T-cell (primary cell): ENCODE measurements around the gene MUC15. TPM values are rescaled to one million over a fixed set of nuclear protein-coding genes. Genes with fewer than 3 reads are reported as not detected.

Experiments used
- ATAC-seq, 4 experiments: fragments of 200-7000 bp in 3 of 4; fragments of 150-1000 bp in 1 of 4; cut with Tn5 transposase; replicated peaks in 1 of 4; 1 replicate in 3 of 4; 2 replicates in 1 of 4; pipeline ENCODE4 v1.10.0; 2021; ENCODE audit warnings: moderate library complexity in 3 of 4, mild to moderate bottlenecking in 2 of 4, moderate number of reproducible peaks in 1 of 4
- CTCF ChIA-PET, 2 donors: fragments of 300-600 bp; sonication (Branson Sonifier 250); formaldehyde crosslinking; loops; one replicate each; lab custom pipeline; 2022; ENCODE audit warnings: antibody characterized with exemption in 2 of 2; lab: Charles Lee
- POLR2A ChIA-PET, 2 donors: fragments of 300-600 bp; sonication (Branson Sonifier 250); formaldehyde crosslinking; loops; one replicate each; lab custom pipeline; 2022; ENCODE audit warnings: antibody characterized with exemption in 2 of 2; lab: Charles Lee
- DNase-seq, 35 experiments: peaks; one replicate each; pipeline versions ENCODE4 v3.0.0 to v3.0.0-alpha.2; 2013 to 2023
- H3K27ac ChIP-seq: one replicate; pipeline ENCODE4 v1.5.1; 2013; ENCODE audit warnings: low read length
- H3K27me3 ChIP-seq, 2 experiments: replicated peaks in 1 of 2; 1 replicate in 1 of 2; 2 replicates in 1 of 2; pipeline versions ENCODE4 v1.6.1 to v1.7.0; 2013; ENCODE audit warnings: low read length in 1 of 2, mixed read lengths in 1 of 2; ENCODE audit not compliant: control insufficient read depth in 2 of 2, insufficient read depth in 2 of 2; ENCODE audit errors: extremely low read depth in 1 of 2
- H3K36me3 ChIP-seq, 2 donors: 1 replicate in 1 of 2; 2 replicates in 1 of 2; pipeline versions ENCODE4 v1.6.1 to v1.7.0; 2013; ENCODE audit warnings: low read length in 1 of 2; ENCODE audit not compliant: control insufficient read depth in 2 of 2, insufficient read depth in 1 of 2; ENCODE audit errors: extremely low read depth in 1 of 2
- H3K4me1 ChIP-seq, 2 experiments: 1 replicate in 1 of 2; 2 replicates in 1 of 2; pipeline versions ENCODE4 v1.6.1 to v1.7.0; 2013; ENCODE audit warnings: low read length in 2 of 2, mixed read lengths in 1 of 2; ENCODE audit not compliant: insufficient read depth in 2 of 2, control insufficient read depth in 1 of 2; ENCODE audit errors: extremely low read depth in 1 of 2
- H3K4me3 ChIP-seq, 2 donors: 1 replicate in 1 of 2; 2 replicates in 1 of 2; pipeline versions ENCODE4 v1.5.1 to v1.7.0; 2013; ENCODE audit warnings: mild to moderate bottlenecking in 2 of 2, low read length in 1 of 2, moderate library complexity in 1 of 2; ENCODE audit not compliant: control insufficient read depth in 1 of 2; ENCODE audit errors: extremely low read depth in 1 of 2
- H3K9me3 ChIP-seq: 2 replicates; pipeline ENCODE4 v1.7.0; 2013
- H3K27ac Mint-ChIP-seq, 2 donors: one replicate each; pipeline ENCODE4 v1.8.0; 2020 to 2021; ENCODE audit warnings: mild to moderate bottlenecking in 2 of 2, mixed read lengths in 2 of 2
- H3K27me3 Mint-ChIP-seq, 2 donors: one replicate each; pipeline ENCODE4 v1.8.0; 2021 to 2022; ENCODE audit warnings: mixed read lengths in 2 of 2
- H3K36me3 Mint-ChIP-seq: one replicate; pipeline ENCODE4 v1.8.0; 2021; ENCODE audit warnings: mixed read lengths
- H3K4me1 Mint-ChIP-seq, 3 donors: one replicate each; pipeline ENCODE4 v1.8.0; 2020 to 2022; ENCODE audit warnings: mixed read lengths in 3 of 3, mild to moderate bottlenecking in 1 of 3
- H3K4me3 Mint-ChIP-seq, 3 donors: one replicate each; pipeline ENCODE4 v1.8.0; 2020 to 2022; ENCODE audit warnings: mild to moderate bottlenecking in 3 of 3, mixed read lengths in 3 of 3, moderate library complexity in 3 of 3
- H3K9me3 Mint-ChIP-seq, 3 donors: one replicate each; pipeline ENCODE4 v1.8.0; 2020 to 2022; ENCODE audit warnings: mixed read lengths in 3 of 3
- WGBS: methylation state at CpG from one replicate; pipeline ENCODE4 v1.1.5; 2013; ENCODE audit warnings: missing lambda C conversion rate; ENCODE audit not compliant: insufficient coverage; 5-methylcytosine and 5-hydroxymethylcytosine counted together
- total RNA-seq, 35 experiments: library from RNA in 6 of 35; stranded (reverse) in 6 of 35; fragments of 120-200 nt in 1 of 35; gene quantifications; one replicate each; pipeline versions ENCODE4 v1.2.1 to v1.2.4 and lab custom pipeline; 2013 to 2026

MUC15 gene
- total RNA-seq (not detected), total RNA-seq (lab: John Stamatoyannopoulos, UW) (0 to 0.09 (median 0) reads per million in 29 experiments)
- not detected for total RNA-seq (2013)

- Mint-ChIP-seq H3K27ac (no peak within 1 kb of the TSS), H3K4me1 (no peaks in the 10 kb centered on the region), H3K27me3 (no peaks in the 10 kb centered on the region), H3K4me3 (no peak within 1 kb of the TSS), H3K9me3 (peaks cover 0 to 5% (median 3%) of the 10 kb centered on the region in 3 donors), H3K36me3 (no peaks in the 10 kb centered on the region)
- Histone ChIP-seq H3K36me3 (no peaks in the 10 kb centered on the region), H3K9me3 (no peaks in the 10 kb centered on the region), H3K27ac (no peak within 1 kb of the TSS), H3K27me3 (no peaks in the 10 kb centered on the region), H3K4me3 (no peak within 1 kb of the TSS), H3K4me1 (no peaks in the 10 kb centered on the region)
- WGBS = 62% methylated on average over 4 of the region's 12 CpGs
- ChIA-PET CTCF (no interaction called here), POLR2A (no interaction called here)
- ATAC-seq (no peak), DNase-seq (no peak)
Observed at GRCh38 chr11:26571861-26572654, at the start of gene MUC15. Gene MUC15, minus strand, starts transcription at chr11:26572263. Its CDS starts 5,169 bp downstream, at chr11:26567094.

GRCh38 chr11:26621132-26621531 lies 49.1 kb upstream of the MUC15 start:
- Mint-ChIP-seq H3K4me1 (no peaks in the 10 kb centered on the region), H3K36me3 (no peaks in the 10 kb centered on the region), H3K4me3 (no peak overlapping the region), H3K27ac (no peak overlapping the region), H3K27me3 (no peaks in the 10 kb centered on the region), H3K9me3 (peaks cover 3 to 5% (median 4%) of the 10 kb centered on the region in 3 donors)
- ATAC-seq (no peak), DNase-seq (no peak)
- no peaks in the 10 kb centered on the region for H3K27me3 ChIP-seq
- H3K27ac ChIP-seq = no peak overlapping the region
- CTCF ChIA-PET = no interaction called here
- no peak overlapping the region for H3K4me3 ChIP-seq
- POLR2A ChIA-PET = no interaction called here
- no peaks in the 10 kb centered on the region for H3K9me3 ChIP-seq
- H3K36me3 ChIP-seq = no peaks in the 10 kb centered on the region
- no peaks in the 10 kb centered on the region for H3K4me1 ChIP-seq

GRCh38 chr11:26620282-26621045 lies 48.4 kb upstream of the MUC15 start:
- ATAC-seq (no peak), DNase-seq (no peak)
- Histone ChIP-seq H3K27ac (no peak overlapping the region), H3K4me3 (no peak overlapping the region), H3K27me3 (no peaks in the 10 kb centered on the region), H3K36me3 (no peaks in the 10 kb centered on the region), H3K9me3 (no peaks in the 10 kb centered on the region), H3K4me1 (no peaks in the 10 kb centered on the region)
- no peaks in the 10 kb centered on the region for H3K36me3 Mint-ChIP-seq
- H3K27me3 Mint-ChIP-seq = no peaks in the 10 kb centered on the region
- no peaks in the 10 kb centered on the region for H3K4me1 Mint-ChIP-seq
- 57% methylated on average over 1 of the region's 1 CpG for WGBS
- ChIA-PET CTCF (no interaction called here), POLR2A (no interaction called here)
- H3K27ac Mint-ChIP-seq = no peak overlapping the region
- H3K9me3 Mint-ChIP-seq = peaks cover 3 to 6% (median 4%) of the 10 kb centered on the region in 3 donors
- H3K4me3 Mint-ChIP-seq = no peak overlapping the region

- WGBS = no CpG with 5 or more reads among the region's 1 CpG
- no peaks in the 10 kb centered on the region for H3K27me3 Mint-ChIP-seq
- Histone ChIP-seq H3K4me3 (no peak overlapping the region), H3K9me3 (no peaks in the 10 kb centered on the region), H3K27me3 (peaks cover 0 to 3% of the 10 kb centered on the region in 2 experiments), H3K4me1 (no peaks in the 10 kb centered on the region), H3K27ac (no peak overlapping the region), H3K36me3 (no peaks in the 10 kb centered on the region)
- ChIA-PET POLR2A (no interaction called here), CTCF (no interaction called here)
- no peak for ATAC-seq
- DNase-seq = no peak
- H3K9me3 Mint-ChIP-seq = peaks cover 6 to 12% (median 10%) of the 10 kb centered on the region in 3 donors
- H3K36me3 Mint-ChIP-seq = no peaks in the 10 kb centered on the region
- no peak overlapping the region for H3K27ac Mint-ChIP-seq
- no peak overlapping the region for H3K4me3 Mint-ChIP-seq
- no peaks in the 10 kb centered on the region for H3K4me1 Mint-ChIP-seq
Observed at GRCh38 chr11:26618441-26618840, 46.4 kb upstream of the MUC15 start.

GRCh38 chr11:26613759-26614158 lies 41.7 kb upstream of the MUC15 start:
- peaks cover 0 to 3% of the 10 kb centered on the region in 2 experiments for H3K27me3 ChIP-seq
- WGBS = 77% methylated on average over 2 of the region's 2 CpGs
- no peaks in the 10 kb centered on the region for H3K9me3 ChIP-seq
- Mint-ChIP-seq H3K4me3 (no peak overlapping the region), H3K27ac (no peak overlapping the region), H3K4me1 (no peaks in the 10 kb centered on the region), H3K36me3 (no peaks in the 10 kb centered on the region), H3K27me3 (no peaks in the 10 kb centered on the region), H3K9me3 (peaks cover 11 to 32% (median 31%) of the 10 kb centered on the region in 3 donors)
- POLR2A ChIA-PET = no interaction called here
- CTCF ChIA-PET = no interaction called here
- H3K4me3 ChIP-seq = no peak overlapping the region
- no peaks in the 10 kb centered on the region for H3K4me1 ChIP-seq
- no peak overlapping the region for H3K27ac ChIP-seq
- ATAC-seq (no peak), DNase-seq (no peak)
- H3K36me3 ChIP-seq = no peaks in the 10 kb centered on the region

- no peaks in the 10 kb centered on the region for H3K4me1 ChIP-seq
- H3K27ac Mint-ChIP-seq = no peak overlapping the region
- no peaks in the 10 kb centered on the region for H3K36me3 ChIP-seq
- H3K27me3 ChIP-seq = no peaks in the 10 kb centered on the region
- H3K27me3 Mint-ChIP-seq = no peaks in the 10 kb centered on the region
- no peaks in the 10 kb centered on the region for H3K9me3 ChIP-seq
- peaks cover 40 to 47% (median 43%) of the 10 kb centered on the region in 3 donors for H3K9me3 Mint-ChIP-seq
- ChIA-PET POLR2A (no interaction called here), CTCF (no interaction called here)
- H3K4me3 Mint-ChIP-seq = no peak overlapping the region
- DNase-seq (no peak), ATAC-seq (no peak)
- no peak overlapping the region for H3K4me3 ChIP-seq
- 74% methylated on average over 7 of the region's 9 CpGs for WGBS
- H3K4me1 Mint-ChIP-seq = no peaks in the 10 kb centered on the region
- H3K27ac ChIP-seq = no peak overlapping the region
- no peaks in the 10 kb centered on the region for H3K36me3 Mint-ChIP-seq
Observed at GRCh38 chr11:26608507-26609146, 36.6 kb upstream of the MUC15 start.
